ENCODE data around the gene ATP2C2.

GRCh38 chr16:84414789-84415326 lies 46.5 kb downstream of the ATP2C2 start:
- TF ChIP-seq, protein P1, sequence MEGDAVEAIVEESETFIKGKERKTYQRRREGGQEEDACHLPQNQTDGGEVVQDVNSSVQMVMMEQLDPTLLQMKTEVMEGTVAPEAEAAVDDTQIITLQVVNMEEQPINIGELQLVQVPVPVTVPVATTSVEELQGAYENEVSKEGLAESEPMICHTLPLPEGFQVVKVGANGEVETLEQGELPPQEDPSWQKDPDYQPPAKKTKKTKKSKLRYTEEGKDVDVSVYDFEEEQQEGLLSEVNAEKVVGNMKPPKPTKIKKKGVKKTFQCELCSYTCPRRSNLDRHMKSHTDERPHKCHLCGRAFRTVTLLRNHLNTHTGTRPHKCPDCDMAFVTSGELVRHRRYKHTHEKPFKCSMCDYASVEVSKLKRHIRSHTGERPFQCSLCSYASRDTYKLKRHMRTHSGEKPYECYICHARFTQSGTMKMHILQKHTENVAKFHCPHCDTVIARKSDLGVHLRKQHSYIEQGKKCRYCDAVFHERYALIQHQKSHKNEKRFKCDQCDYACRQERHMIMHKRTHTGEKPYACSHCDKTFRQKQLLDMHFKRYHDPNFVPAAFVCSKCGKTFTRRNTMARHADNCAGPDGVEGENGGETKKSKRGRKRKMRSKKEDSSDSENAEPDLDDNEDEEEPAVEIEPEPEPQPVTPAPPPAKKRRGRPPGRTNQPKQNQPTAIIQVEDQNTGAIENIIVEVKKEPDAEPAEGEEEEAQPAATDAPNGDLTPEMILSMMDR (IDR thresholded peaks at IDR 0.05) = no peak
- no peak for TF ChIP-seq POLR2A (IDR thresholded peaks at IDR 0.05)
